Right lobe of liver (tissue), 6 donors: ENCODE results near the gene PFKM. TPM values are rescaled to one million over a fixed set of nuclear protein-coding genes. Genes with fewer than 3 reads are reported as not detected.

ENCODE experiments used
- ATAC-seq, 4 donors: fragments of 200-7000 bp; cut with Tn5 transposase; one replicate each; pipeline ENCODE4 v1.9.1; 2020; ENCODE audit warnings: mild to moderate bottlenecking in 4 of 4, moderate library complexity in 4 of 4
- DNase-seq, 3 donors: peaks; one replicate each; pipeline ENCODE4 v3.0.0-alpha.2; 2020
- H3K27ac ChIP-seq, 3 donors: fragments of 200-600 bp; one replicate each; pipeline ENCODE4 v1.8.0; 2022
- H3K27me3 ChIP-seq, 2 donors: fragments of 200-600 bp; one replicate each; pipeline ENCODE4 v1.8.0; 2022
- H3K36me3 ChIP-seq, 4 donors: fragments of 200-600 bp; sonication (generic) in 1 of 4; one replicate each; pipeline versions ENCODE4 v1.5.1 to v1.8.0; 2017 to 2022; ENCODE audit warnings: control low read depth in 1 of 4
- H3K4me1 ChIP-seq, 4 donors: fragments of 200-600 bp; sonication (generic) in 1 of 4; one replicate each; pipeline versions ENCODE4 v1.5.1 to v1.8.0; 2017 to 2022; ENCODE audit warnings: control low read depth in 1 of 4
- H3K4me3 ChIP-seq, 3 donors: fragments of 200-600 bp; one replicate each; pipeline ENCODE4 v1.8.0; 2022
- H3K9me3 ChIP-seq, 4 donors: fragments of 200-600 bp; sonication (generic) in 1 of 4; one replicate each; pipeline versions ENCODE4 v1.5.1 to v1.8.0; 2017 to 2022; ENCODE audit warnings: control low read depth in 1 of 4
- POLR2A ChIP-seq: fragments of 450-650 bp; IDR thresholded peaks from one replicate; pipeline ENCODE4 v1.6.1; 2017; ENCODE audit warnings: antibody characterized with exemption, mild to moderate bottlenecking
- WGBS: methylation state at CpG from one replicate; pipeline ENCODE4 v1.1.6; 2018; ENCODE audit warnings: low coverage, low lambda C conversion rate; ENCODE audit not compliant: insufficient coverage; ENCODE audit errors: missing lambda C conversion rate; 5-methylcytosine and 5-hydroxymethylcytosine counted together
- intact Hi-C, 2 donors: fragments of 100-400 bp; cut with DNase I; formaldehyde crosslinking; loops; one replicate each; pipeline versions ENCODE4 v1.11.2 to v1.14.1; 2022
- total RNA-seq, 6 experiments: library from RNA; depleted of rRNA in 2 of 6; stranded (reverse); fragments of >200 nt in 2 of 6; fragmentation: NEBNext Ultra II Directional in 3 of 6; extraction: Animal tissue kit (Norgen Biotek cat#: 25700) in 3 of 6; gene quantifications; one replicate each; pipeline versions ENCODE4 v1.1.0 to v1.2.4, GENCODE V29; 2016 to 2023
- TF ChIP-seq, protein P1 (sequence below), 4 donors: fragments of 200-600 bp in 3 of 4; fragments of 450-650 bp in 1 of 4; IDR thresholded peaks; one replicate each; pipeline versions ENCODE4 v1.5.1 to v1.8.0; 2016 to 2022; ENCODE audit warnings: antibody characterized with exemption in 4 of 4, mild to moderate bottlenecking in 2 of 4
- donor health status: DM: no; HTN: yes; CAD: no.
- donor health status: DM: no; HTN: no; CAD: no.
- donor health status: DM: no; HTN: no; CAD: no.
- donor health status: DM: no; HTN: yes; CAD: no.
- donor health status: DM: no; HTN: yes; CAD: no.

The PFKM gene
- total RNA-seq, 6 experiments from 2014 or later = 4.6 to 8.9 (median 7.8) TPM

DNA sequence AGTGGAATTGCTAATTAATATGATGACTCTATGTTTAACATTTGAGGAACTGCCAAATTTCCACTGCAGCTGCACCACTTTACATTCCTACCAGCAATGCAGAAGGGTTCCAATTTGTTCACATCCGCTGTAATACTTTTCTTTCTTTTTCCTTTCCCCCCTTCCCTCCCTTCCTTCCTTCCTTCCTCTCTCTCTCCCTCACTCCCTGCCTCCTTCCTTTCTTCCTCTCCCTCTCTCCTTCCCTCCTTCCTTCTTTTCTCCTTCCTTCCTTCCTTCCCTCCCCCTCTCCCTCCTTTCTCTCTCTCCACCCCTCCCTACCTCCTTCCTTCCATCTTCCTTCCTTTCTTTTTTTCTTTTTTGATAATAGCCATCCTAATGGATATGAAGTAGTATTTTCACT, 3.2 kb upstream of the PFKM start:
- no peak overlapping the region for H3K27ac ChIP-seq
- WGBS = 86% methylated on average over 1 of the region's 1 CpG
- no peaks in the 10 kb centered on the region for H3K27me3 ChIP-seq
- H3K36me3 ChIP-seq = no peaks in the 10 kb centered on the region
- intact Hi-C loops = no loop called here
- no peaks in the 10 kb centered on the region for H3K4me1 ChIP-seq
- DNase-seq (no peak), ATAC-seq (no peak)
- H3K9me3 ChIP-seq = no peaks in the 10 kb centered on the region
- no peak overlapping the region for H3K4me3 ChIP-seq
- TF ChIP-seq, protein P1, sequence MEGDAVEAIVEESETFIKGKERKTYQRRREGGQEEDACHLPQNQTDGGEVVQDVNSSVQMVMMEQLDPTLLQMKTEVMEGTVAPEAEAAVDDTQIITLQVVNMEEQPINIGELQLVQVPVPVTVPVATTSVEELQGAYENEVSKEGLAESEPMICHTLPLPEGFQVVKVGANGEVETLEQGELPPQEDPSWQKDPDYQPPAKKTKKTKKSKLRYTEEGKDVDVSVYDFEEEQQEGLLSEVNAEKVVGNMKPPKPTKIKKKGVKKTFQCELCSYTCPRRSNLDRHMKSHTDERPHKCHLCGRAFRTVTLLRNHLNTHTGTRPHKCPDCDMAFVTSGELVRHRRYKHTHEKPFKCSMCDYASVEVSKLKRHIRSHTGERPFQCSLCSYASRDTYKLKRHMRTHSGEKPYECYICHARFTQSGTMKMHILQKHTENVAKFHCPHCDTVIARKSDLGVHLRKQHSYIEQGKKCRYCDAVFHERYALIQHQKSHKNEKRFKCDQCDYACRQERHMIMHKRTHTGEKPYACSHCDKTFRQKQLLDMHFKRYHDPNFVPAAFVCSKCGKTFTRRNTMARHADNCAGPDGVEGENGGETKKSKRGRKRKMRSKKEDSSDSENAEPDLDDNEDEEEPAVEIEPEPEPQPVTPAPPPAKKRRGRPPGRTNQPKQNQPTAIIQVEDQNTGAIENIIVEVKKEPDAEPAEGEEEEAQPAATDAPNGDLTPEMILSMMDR (IDR thresholded peaks at IDR 0.05) = no peak
- TF ChIP-seq POLR2A = no peak

DNA sequence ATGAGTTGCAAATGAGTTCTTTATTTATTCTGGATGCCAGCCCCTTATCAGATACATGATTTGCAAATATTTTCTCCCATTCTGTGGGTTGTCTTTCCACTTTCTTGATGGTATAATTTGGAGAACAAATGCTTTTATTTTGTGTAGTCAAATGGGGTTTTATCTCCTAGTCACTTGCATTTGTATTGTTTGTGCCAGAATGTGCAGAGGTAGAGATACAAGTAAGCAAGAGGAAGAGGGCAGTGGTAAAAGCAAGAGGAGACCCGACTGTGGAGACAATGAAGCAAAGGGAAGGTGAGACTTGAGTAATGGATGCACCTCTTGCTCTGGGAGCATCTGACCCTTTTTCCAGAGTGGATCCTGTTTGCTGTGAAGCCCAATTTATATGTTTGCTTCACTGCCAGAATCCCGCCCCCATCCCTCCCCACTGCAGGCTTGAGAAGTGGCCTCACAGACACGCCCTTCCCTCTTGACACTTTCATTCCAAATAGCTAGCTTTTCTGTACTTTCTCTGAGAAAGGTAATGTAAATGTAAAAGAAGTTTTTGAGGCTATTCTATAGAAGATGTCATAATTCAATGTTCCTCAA, 786 bp upstream of the PFKM start:
- ATAC-seq (no peak), DNase-seq (no peak)
- TF ChIP-seq POLR2A = no peak
- TF ChIP-seq, protein P1 (IDR thresholded peaks at IDR 0.05) = no peak
- whole genome bisulfite sequencing = 63% methylated on average over 3 of the region's 3 CpGs
- Histone ChIP-seq H3K4me1 (peaks cover 0 to 7% (median 0%) of the 10 kb centered on the region in 4 donors), H3K27ac (no peak overlapping the region), H3K4me3 (no peak overlapping the region), H3K27me3 (no peaks in the 10 kb centered on the region), H3K9me3 (no peaks in the 10 kb centered on the region), H3K36me3 (no peaks in the 10 kb centered on the region)
- intact Hi-C loops = no loop called here

DNA sequence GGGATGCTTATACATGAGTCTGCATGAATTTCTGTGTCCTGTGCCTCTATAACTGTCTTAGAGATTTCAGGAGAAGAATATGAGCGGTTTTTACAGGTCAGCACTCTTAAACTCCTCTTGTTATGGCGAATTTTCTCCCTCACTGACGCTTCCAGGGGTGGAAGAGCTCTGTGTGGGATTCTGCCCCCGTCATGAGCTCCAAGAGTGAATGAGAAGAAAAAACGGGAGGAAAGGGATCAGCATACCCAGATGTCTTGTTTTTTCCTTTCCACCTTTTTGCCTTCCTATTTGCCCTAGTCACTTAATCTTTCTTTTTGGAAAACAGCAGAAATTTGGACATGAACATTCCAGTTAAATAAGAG, 651 bp downstream of the PFKM start:
- no peak for ATAC-seq

DNA sequence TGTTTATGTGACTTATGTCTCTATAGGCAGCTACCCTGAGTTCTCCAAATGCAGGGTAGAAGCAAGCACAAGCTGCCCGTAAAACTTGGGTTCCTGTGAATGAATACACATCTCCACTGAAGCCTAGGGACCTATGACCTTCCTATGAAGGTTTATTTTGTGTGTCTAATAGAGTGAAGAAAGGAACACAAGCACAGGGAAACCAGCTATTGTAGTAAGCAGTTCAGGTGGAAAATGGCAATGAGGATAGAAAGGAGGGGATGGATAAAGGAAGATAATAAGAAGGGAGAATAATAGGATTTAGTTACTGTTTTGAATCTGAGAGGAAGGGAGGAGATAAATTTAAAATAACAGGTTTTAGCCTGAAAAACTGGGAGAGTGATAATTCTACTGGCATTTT, 2.4 kb downstream of the PFKM start:
- 100% methylated on average over 1 of the region's 1 CpG for WGBS
- Histone ChIP-seq H3K27me3 (no peaks in the 10 kb centered on the region), H3K4me1 (peaks cover 0 to 8% (median 0%) of the 10 kb centered on the region in 4 donors), H3K9me3 (no peaks in the 10 kb centered on the region), H3K27ac (no peak overlapping the region), H3K36me3 (no peaks in the 10 kb centered on the region), H3K4me3 (no peak overlapping the region)
- intact Hi-C loops = no loop called here
- TF ChIP-seq, protein P1 (IDR thresholded peaks at IDR 0.05) = no peak
- TF ChIP-seq POLR2A = no peak
- no peak for DNase-seq
- no peak for ATAC-seq

More for the DNA sequence above, 651 bp downstream of the PFKM start:
- Histone ChIP-seq H3K4me1 (peaks cover 0 to 8% (median 0%) of the 10 kb centered on the region in 4 donors), H3K36me3 (no peaks in the 10 kb centered on the region), H3K4me3 (peak overlapping the region; percentile 26 to 52 (median 32)), H3K27ac (no peak overlapping the region), H3K9me3 (no peaks in the 10 kb centered on the region), H3K27me3 (no peaks in the 10 kb centered on the region)
- no peak for DNase-seq
- intact Hi-C loops = no loop called here
- WGBS = 30% methylated on average over 5 of the region's 5 CpGs
- TF ChIP-seq, protein P1 (IDR thresholded peaks at IDR 0.05) = no peak
- TF ChIP-seq POLR2A = no peak
